Right atrium auricular region (tissue), 2 donors: ENCODE data around the gene DUOXA1. TPM values are rescaled to one million over a fixed set of nuclear protein-coding genes. Genes with fewer than 3 reads are reported as not detected.
A peak's percentile ranks its signal among the peaks of the same experiment; 100 is the strongest.

Source experiments
- DNase-seq: peaks from one replicate; pipeline ENCODE4 v3.0.0-alpha.2; 2019; ENCODE audit warnings: low spot score
- H3K27ac ChIP-seq, 2 donors: fragments of 200-600 bp; sonication (generic); 1 replicate in 1 of 2; 2 replicates in 1 of 2; pipeline ENCODE4 v1.5.1; 2016 to 2019
- H3K27me3 ChIP-seq, 2 donors: fragments of 200-600 bp; sonication (generic); one replicate each; pipeline versions ENCODE4 v1.5.1 to v1.6.0; 2017 to 2019
- H3K36me3 ChIP-seq: fragments of 200-600 bp; sonication (generic); one replicate; pipeline ENCODE4 v1.5.1; 2016
- H3K4me1 ChIP-seq, 2 donors: fragments of 200-600 bp; sonication (generic); one replicate each; pipeline versions ENCODE4 v1.5.1 to v1.6.0; 2017 to 2019
- H3K4me3 ChIP-seq, 2 donors: fragments of 200-600 bp; sonication (generic); 1 replicate in 1 of 2; 2 replicates in 1 of 2; pipeline ENCODE4 v1.5.1; 2017 to 2019; ENCODE audit warnings: mild to moderate bottlenecking in 1 of 2, moderate library complexity in 1 of 2
- H3K9me3 ChIP-seq, 2 donors: fragments of 200-600 bp; sonication (generic); one replicate each; pipeline ENCODE4 v1.5.1; 2019
- total RNA-seq, 2 donors: library from RNA; depleted of rRNA; stranded (reverse); fragments of >200 nt; gene quantifications; one replicate each; pipeline ENCODE4 v1.1.0, GENCODE V29; 2016
- TF ChIP-seq, protein P1 (sequence below), 2 donors: fragments of 200-600 bp; sonication (generic); IDR thresholded peaks; one replicate each; pipeline ENCODE4 v1.5.1; 2019; ENCODE audit warnings: antibody characterized with exemption in 2 of 2

Gene DUOXA1
- total RNA-seq, 2 donors from 2014 or later = 0.41 to 2.7 TPM

- H3K36me3 ChIP-seq = no peaks in the 10 kb centered on the region
- no peaks in the 10 kb centered on the region for H3K9me3 ChIP-seq
- TF ChIP-seq, protein P1, sequence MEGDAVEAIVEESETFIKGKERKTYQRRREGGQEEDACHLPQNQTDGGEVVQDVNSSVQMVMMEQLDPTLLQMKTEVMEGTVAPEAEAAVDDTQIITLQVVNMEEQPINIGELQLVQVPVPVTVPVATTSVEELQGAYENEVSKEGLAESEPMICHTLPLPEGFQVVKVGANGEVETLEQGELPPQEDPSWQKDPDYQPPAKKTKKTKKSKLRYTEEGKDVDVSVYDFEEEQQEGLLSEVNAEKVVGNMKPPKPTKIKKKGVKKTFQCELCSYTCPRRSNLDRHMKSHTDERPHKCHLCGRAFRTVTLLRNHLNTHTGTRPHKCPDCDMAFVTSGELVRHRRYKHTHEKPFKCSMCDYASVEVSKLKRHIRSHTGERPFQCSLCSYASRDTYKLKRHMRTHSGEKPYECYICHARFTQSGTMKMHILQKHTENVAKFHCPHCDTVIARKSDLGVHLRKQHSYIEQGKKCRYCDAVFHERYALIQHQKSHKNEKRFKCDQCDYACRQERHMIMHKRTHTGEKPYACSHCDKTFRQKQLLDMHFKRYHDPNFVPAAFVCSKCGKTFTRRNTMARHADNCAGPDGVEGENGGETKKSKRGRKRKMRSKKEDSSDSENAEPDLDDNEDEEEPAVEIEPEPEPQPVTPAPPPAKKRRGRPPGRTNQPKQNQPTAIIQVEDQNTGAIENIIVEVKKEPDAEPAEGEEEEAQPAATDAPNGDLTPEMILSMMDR (IDR thresholded peaks at IDR 0.05) = no peak
- peaks cover 0 to 12% of the 10 kb centered on the region in 2 donors for H3K4me1 ChIP-seq
- DNase-seq = no peak
- peak overlapping the region in 1 of 2 donors; percentile 95 for H3K27ac ChIP-seq
- H3K4me3 ChIP-seq = no peak overlapping the region
- H3K27me3 ChIP-seq = no peaks in the 10 kb centered on the region
Measured at GRCh38 chr15:45169608-45170480, 40.2 kb upstream of the DUOXA1 start.

DNA sequence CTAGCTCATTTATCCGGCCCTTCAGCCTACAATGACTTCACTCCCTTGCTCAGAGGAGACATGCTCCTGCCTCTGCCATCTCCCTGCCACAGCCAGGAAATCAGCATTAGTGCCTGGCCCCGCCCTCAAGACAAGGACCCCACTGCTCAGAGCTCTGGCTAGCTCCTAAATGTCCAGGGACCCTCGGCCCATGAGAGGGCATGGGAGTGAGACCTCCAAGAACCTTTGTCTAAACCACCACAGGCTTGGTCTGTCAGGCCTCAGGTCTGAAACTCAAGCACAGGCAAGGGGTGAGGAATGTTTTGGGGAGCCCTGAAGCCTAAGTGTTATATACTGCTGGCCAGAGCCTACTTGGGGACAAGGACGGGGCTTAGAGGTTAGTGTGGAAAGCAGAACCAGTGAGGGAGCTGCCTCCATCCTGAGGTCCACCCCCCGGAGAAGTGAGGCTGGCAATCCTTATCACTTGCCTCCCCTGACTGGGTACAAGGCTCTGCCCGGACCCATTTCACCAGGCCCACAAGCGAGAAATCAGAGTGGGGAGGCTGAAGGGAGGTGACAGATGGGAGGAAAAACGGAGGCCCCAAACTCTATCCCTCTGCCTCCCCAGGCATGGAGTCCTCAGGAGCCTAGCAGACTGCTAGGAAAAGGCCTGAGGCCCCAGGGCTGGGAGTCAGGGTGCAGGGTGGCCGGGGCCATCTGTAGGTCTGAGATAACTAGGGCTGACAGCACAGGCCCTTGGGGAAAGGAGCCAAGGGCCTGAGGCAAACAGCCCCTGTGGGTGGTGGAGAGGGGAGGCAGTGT is 39.3 kb upstream of the DUOXA1 start:
- Histone ChIP-seq H3K4me1 (peaks cover 0 to 12% of the 10 kb centered on the region in 2 donors), H3K9me3 (no peaks in the 10 kb centered on the region), H3K27ac (peak overlapping the region in 1 of 2 donors; percentile 95), H3K27me3 (no peaks in the 10 kb centered on the region), H3K36me3 (no peaks in the 10 kb centered on the region), H3K4me3 (no peak overlapping the region)
- DNase-seq = no peak
- TF ChIP-seq, protein P1 (IDR thresholded peaks at IDR 0.05) = no peak

- peaks cover 0 to 12% of the 10 kb centered on the region in 2 donors for H3K4me1 ChIP-seq
- no peak for DNase-seq
- no peaks in the 10 kb centered on the region for H3K36me3 ChIP-seq
- no peaks in the 10 kb centered on the region for H3K9me3 ChIP-seq
- H3K27me3 ChIP-seq = no peaks in the 10 kb centered on the region
- no peak overlapping the region for H3K4me3 ChIP-seq
- TF ChIP-seq, protein P1 (IDR thresholded peaks at IDR 0.05) = no peak
- peak overlapping the region; percentile 95 for H3K27ac ChIP-seq
Measured at GRCh38 chr15:45168286-45168685, 38.6 kb upstream of the DUOXA1 start.

DNA sequence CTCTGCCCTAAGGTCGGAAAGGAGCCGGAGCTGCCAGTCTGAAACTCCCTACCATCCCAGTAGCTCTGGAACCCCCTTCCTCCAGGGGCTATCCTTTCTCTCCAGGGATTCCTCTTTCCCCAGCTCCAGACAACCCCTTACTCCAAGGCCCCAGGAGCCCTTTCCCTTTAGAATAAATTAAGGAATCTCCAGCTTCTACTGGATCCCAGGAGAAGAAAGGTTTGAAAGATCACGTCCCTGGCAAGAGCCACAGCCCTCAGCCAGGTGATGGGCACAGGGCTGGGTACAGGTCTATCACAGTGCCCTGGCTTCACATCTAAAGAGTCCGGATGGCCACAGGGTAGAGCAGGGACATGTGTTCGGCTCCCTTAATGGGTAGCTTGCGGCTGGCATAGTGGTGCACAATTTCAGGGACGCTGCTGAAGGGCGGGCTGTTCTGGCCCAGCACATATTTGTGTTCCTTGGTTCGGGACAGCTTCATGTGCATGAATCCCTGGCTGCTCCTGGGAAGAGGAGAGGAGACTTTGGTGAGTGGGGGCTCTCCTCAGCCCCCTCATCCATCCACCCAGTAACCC is 38.0 kb upstream of the DUOXA1 start:
- H3K9me3 ChIP-seq = no peaks in the 10 kb centered on the region
- peak overlapping the region; percentile 95 for H3K27ac ChIP-seq
- H3K4me3 ChIP-seq = peak overlapping the region; percentile 65 to 73
- TF ChIP-seq, protein P1 (IDR thresholded peaks at IDR 0.05) = no peak
- no peaks in the 10 kb centered on the region for H3K36me3 ChIP-seq
- peaks cover 0 to 15% of the 10 kb centered on the region in 2 donors for H3K4me1 ChIP-seq
- no peak for DNase-seq
- no peaks in the 10 kb centered on the region for H3K27me3 ChIP-seq

DNA sequence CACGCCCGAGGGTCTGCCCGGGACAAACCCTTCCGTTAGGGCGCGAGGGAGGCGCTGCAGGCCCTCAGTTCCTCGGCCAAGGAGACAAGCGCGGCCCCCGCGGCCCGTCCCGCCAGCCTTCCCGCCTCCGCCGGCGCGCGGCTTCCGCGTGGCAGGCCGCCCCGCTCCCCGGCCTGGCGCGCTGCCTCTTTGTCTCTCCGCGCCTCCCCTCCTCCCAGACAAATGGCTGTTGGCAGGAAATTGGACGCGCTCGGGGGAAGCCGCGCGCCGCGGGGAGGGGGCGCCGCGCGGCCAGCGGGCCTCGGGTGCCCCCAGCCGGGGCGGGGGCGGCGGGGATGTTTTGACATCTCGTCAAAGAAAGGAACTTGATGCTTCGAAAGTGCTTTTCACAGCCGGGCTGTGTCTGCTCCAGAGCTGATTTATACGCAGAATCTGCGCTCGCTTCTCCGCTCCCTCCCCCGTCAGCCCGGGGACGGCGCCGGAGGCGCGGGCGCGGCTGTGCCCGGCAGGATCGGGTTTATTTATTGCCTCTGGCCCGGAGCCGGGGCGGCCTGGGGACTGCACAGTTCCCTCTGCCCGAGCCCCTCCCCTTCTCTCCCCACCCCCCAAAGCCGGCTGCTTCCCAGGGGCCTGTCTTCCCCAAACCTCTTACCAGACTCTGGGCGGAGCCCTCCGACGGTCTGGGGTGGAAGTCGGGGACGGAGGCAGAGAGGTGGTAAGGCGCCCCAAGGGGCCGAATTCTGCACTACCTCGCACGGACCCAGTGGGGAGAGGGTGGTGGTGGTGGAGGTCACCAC is 37.4 kb upstream of the DUOXA1 start:
- H3K36me3 ChIP-seq = no peaks in the 10 kb centered on the region
- no peaks in the 10 kb centered on the region for H3K27me3 ChIP-seq
- H3K4me3 ChIP-seq = peak overlapping the region; percentile 65 to 73
- TF ChIP-seq, protein P1 (IDR thresholded peaks at IDR 0.05) = peak in 1 of 2 donors; percentile 63
- peak; percentile 87 for DNase-seq
- no peaks in the 10 kb centered on the region for H3K9me3 ChIP-seq
- H3K4me1 ChIP-seq = peaks cover 0 to 19% of the 10 kb centered on the region in 2 donors
- H3K27ac ChIP-seq = peak overlapping the region; percentile 95
